Measurements from ENCODE around the gene SLC39A1. TPM values are rescaled to one million over a fixed set of nuclear protein-coding genes. Genes with fewer than 3 reads are reported as not detected.

The SLC39A1 gene
- total and polyA plus RNA-seq, 2 of the 4 experiments (the other 2 are of a cell fraction), result 89.1 to 97.7 TPM

DNA sequence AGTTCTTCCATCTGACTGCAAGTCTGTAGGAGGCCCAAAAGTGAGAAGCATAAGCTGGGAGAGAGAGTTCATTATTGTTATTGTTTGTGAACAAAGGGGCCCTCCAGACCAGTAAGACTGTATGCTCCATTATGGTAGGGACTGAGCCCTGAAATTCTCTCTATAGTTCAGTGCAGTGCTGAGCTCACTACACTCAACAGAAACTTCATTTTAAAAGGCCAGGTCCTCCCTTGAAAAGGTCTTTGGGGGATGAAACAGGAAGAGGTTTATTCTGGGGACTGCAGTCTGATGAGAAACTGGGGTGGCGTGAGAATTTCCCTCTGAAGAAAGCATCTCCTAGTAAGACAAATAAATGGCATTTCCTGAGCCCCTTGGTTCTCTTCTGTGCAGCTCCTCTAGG is 35.1 kb downstream of the SLC39A1 start:
- peaks cover 6% of the 10 kb centered on the region; the same call in 1 of the 2 replicates for H4K20me1 ChIP-seq (ENCODE audit: insufficient read depth, low read length)
- in situ Hi-C loops (cut with MboI; ENCODE audit: low sequenced_read_pairs) (no loop called here), dilution Hi-C loops (cut with HindIII; ENCODE audit: low sequenced_read_pairs, unreplicated experiment) (no loop called here), intact Hi-C loops (cut with micrococcal nuclease) (loop anchor here (10.0 kb wide), 1 partner anchor 133 kb away; no protein-coding TSS in a partner anchor)
- H2BK120ac ChIP-seq (ENCODE audit: low read depth, low read length), result no peak overlapping the region
- H3K4me1 ChIP-seq (ENCODE audit: control insufficient read depth, insufficient read depth, low read length), result peaks cover 9% of the 10 kb centered on the region
- DNase-seq, result no peak
- H2BK15ac ChIP-seq (ENCODE audit: low read depth, low read length), result 0 out of 3 replicates have a peak overlapping the region, but pooled peaks have one; percentile 60
- H3K23ac ChIP-seq (ENCODE audit: low read depth, low read length), result peak overlapping the region; percentile 85; the same call in 1 of the 2 replicates
- H4K5ac ChIP-seq (ENCODE audit: low read depth, low read length), result no peak overlapping the region
- peaks cover 0 to 18% of the 10 kb centered on the region in 2 experiments; a peak in 2 of 4 replicates for H3K79me1 ChIP-seq (ENCODE audit: low read depth in 1 of 2, low read length in 2 of 2)
- no peak overlapping the region for H2BK5ac ChIP-seq (ENCODE audit: low read depth, low read length, poor library complexity, severe bottlenecking)
- H4K8ac ChIP-seq (ENCODE audit: low read depth in 2 of 2, low read length in 2 of 2), result peak overlapping the region; percentile 57 to 60; a peak in 2 of 4 replicates
- no TSS peak for BruUV-seq (replicated peaks)
- no peaks in the 10 kb centered on the region for H3K9me3 ChIP-seq (ENCODE audit: control insufficient read depth, insufficient read depth, low read length)
- CTCF ChIA-PET, result no interaction called here
- no peak overlapping the region for H3K9ac ChIP-seq (ENCODE audit: low read depth, low read length)
- no peak overlapping the region for H3K18ac ChIP-seq (ENCODE audit: low read depth, low read length)
- no CpG with 5 or more reads among the region's 1 CpG for WGBS, 2 experiments (ENCODE audit: extremely low coverage in 2 of 2, insufficient read length in 1 of 2)
- no peak for ATAC-seq (ENCODE audit: low read depth)
- no peak for TF ChIP-seq MAZ (IDR thresholded peaks at IDR 0.05; ENCODE audit: borderline replicate concordance, low read depth, low read length)
- no peak overlapping the region for H3K4me3 ChIP-seq (ENCODE audit: insufficient read depth, low read depth, low read length)
- peak overlapping the region; percentile 78 for H2AK5ac ChIP-seq (ENCODE audit: low read depth, low read length)
- H2BK20ac ChIP-seq (ENCODE audit: low read depth, low read length), result no peak overlapping the region
- no peak overlapping the region for H2AK9ac ChIP-seq (replicated peaks; ENCODE audit: low read depth, low read length, poor library complexity)
- H3K14ac ChIP-seq (replicated peaks; ENCODE audit: low read depth, low read length), result no peak overlapping the region
- no peak overlapping the region for H3K56ac ChIP-seq (ENCODE audit: extremely low read depth, insufficient read depth, low read length)
- H2AFZ ChIP-seq (replicated peaks; ENCODE audit: low read length, poor library complexity), result peak overlapping the region; percentile 75
- no peak overlapping the region for H3K27ac ChIP-seq (ENCODE audit: insufficient read depth, low read length)
- 0 out of 2 replicates have a peak overlapping the region, but pooled peaks have one; percentile 48 for H3K4ac ChIP-seq (ENCODE audit: low read depth, low read length)
- POLR2A ChIA-PET (ENCODE audit: unreplicated experiment), result no interaction called here
- peaks cover 22% of the 10 kb centered on the region for H3K36me3 ChIP-seq (ENCODE audit: control insufficient read depth, insufficient read depth, low read length)
- H3K4me2 ChIP-seq (ENCODE audit: low read depth, low read length), result no peak overlapping the region
- H4K91ac ChIP-seq (ENCODE audit: insufficient read depth, low read depth, low read length), result no peak overlapping the region
- H3K27me3 ChIP-seq (ENCODE audit: control insufficient read depth, insufficient read depth, low read length), result no peaks in the 10 kb centered on the region
- H3K9me1 ChIP-seq (ENCODE audit: insufficient read depth, low read length), result peaks cover 6% of the 10 kb centered on the region
